Mucosa of rectum (tissue), 2 donors: ENCODE data around the gene ZDHHC9.

Source experiments
- H3K27ac ChIP-seq, 2 donors: one replicate each; pipeline ENCODE4 v1.7.0; 2013; ENCODE audit warnings: inconsistent platforms in 2 of 2, low read depth in 2 of 2, low read length in 2 of 2
- H3K27me3 ChIP-seq, 2 donors: one replicate each; pipeline ENCODE4 v1.7.0; 2013; ENCODE audit warnings: low read length in 2 of 2; ENCODE audit not compliant: control insufficient read depth in 2 of 2, insufficient read depth in 2 of 2
- H3K36me3 ChIP-seq, 2 donors: one replicate each; pipeline ENCODE4 v1.7.0; 2013; ENCODE audit warnings: low read length in 2 of 2; ENCODE audit not compliant: control insufficient read depth in 2 of 2, insufficient read depth in 2 of 2
- H3K4me1 ChIP-seq, 2 donors: one replicate each; pipeline ENCODE4 v1.7.0; 2013; ENCODE audit warnings: low read length in 2 of 2, mild to moderate bottlenecking in 1 of 2; ENCODE audit not compliant: control insufficient read depth in 2 of 2, insufficient read depth in 2 of 2
- H3K4me3 ChIP-seq, 2 donors: one replicate each; pipeline ENCODE4 v1.7.0; 2013; ENCODE audit warnings: low read length in 2 of 2
- H3K9ac ChIP-seq, 2 donors: one replicate each; pipeline ENCODE4 v1.7.0; 2013; ENCODE audit warnings: low read length in 2 of 2, low read depth in 1 of 2, mild to moderate bottlenecking in 1 of 2
- H3K9me3 ChIP-seq, 2 donors: one replicate each; pipeline ENCODE4 v1.7.0; 2013; ENCODE audit warnings: low read length in 2 of 2; ENCODE audit not compliant: control insufficient read depth in 2 of 2
- donor health status: healthy.
- donor health status: Normal muscosa, but diverticular disease.

The ZDHHC9 gene

GRCh38 chrX:129798456-129798855, 45.2 kb downstream of the ZDHHC9 start:
- no peaks in the 10 kb centered on the region for H3K9me3 ChIP-seq
- H3K4me3 ChIP-seq = no peak overlapping the region
- no peak overlapping the region for H3K27ac ChIP-seq
- H3K36me3 ChIP-seq = peaks cover 0 to 4% of the 10 kb centered on the region in 2 donors
- H3K27me3 ChIP-seq = no peaks in the 10 kb centered on the region
- H3K4me1 ChIP-seq = no peaks in the 10 kb centered on the region
- H3K9ac ChIP-seq = no peak overlapping the region

GRCh38 chrX:129797251-129797906, 46.3 kb downstream of the ZDHHC9 start:
- Histone ChIP-seq H3K9ac (no peak overlapping the region), H3K36me3 (peaks cover 0 to 8% of the 10 kb centered on the region in 2 donors), H3K27ac (no peak overlapping the region), H3K27me3 (no peaks in the 10 kb centered on the region), H3K4me1 (no peaks in the 10 kb centered on the region), H3K4me3 (no peak overlapping the region), H3K9me3 (no peaks in the 10 kb centered on the region)

GRCh38 chrX:129795584-129795983, 48.1 kb downstream of the ZDHHC9 start:
- no peak overlapping the region for H3K27ac ChIP-seq
- H3K27me3 ChIP-seq = no peaks in the 10 kb centered on the region
- H3K4me1 ChIP-seq = no peaks in the 10 kb centered on the region
- peaks cover 0 to 8% of the 10 kb centered on the region in 2 donors for H3K36me3 ChIP-seq
- no peak overlapping the region for H3K9ac ChIP-seq
- no peaks in the 10 kb centered on the region for H3K9me3 ChIP-seq
- H3K4me3 ChIP-seq = no peak overlapping the region

GRCh38 chrX:129793604-129794191, 50.0 kb downstream of the ZDHHC9 start:
- peaks cover 0 to 11% of the 10 kb centered on the region in 2 donors for H3K36me3 ChIP-seq
- H3K9ac ChIP-seq = no peak overlapping the region
- H3K9me3 ChIP-seq = no peaks in the 10 kb centered on the region
- no peaks in the 10 kb centered on the region for H3K27me3 ChIP-seq
- no peaks in the 10 kb centered on the region for H3K4me1 ChIP-seq
- no peak overlapping the region for H3K27ac ChIP-seq
- H3K4me3 ChIP-seq = no peak overlapping the region

GRCh38 chrX:129792586-129793291, 50.9 kb downstream of the ZDHHC9 start:
- no peak overlapping the region for H3K27ac ChIP-seq
- H3K4me3 ChIP-seq = no peak overlapping the region
- peaks cover 0 to 11% of the 10 kb centered on the region in 2 donors for H3K36me3 ChIP-seq
- H3K4me1 ChIP-seq = no peaks in the 10 kb centered on the region
- no peak overlapping the region for H3K9ac ChIP-seq
- no peaks in the 10 kb centered on the region for H3K27me3 ChIP-seq
- no peaks in the 10 kb centered on the region for H3K9me3 ChIP-seq

GRCh38 chrX:129791961-129792570, 51.6 kb downstream of the ZDHHC9 start:
- Histone ChIP-seq H3K36me3 (peaks cover 0 to 11% of the 10 kb centered on the region in 2 donors), H3K9me3 (no peaks in the 10 kb centered on the region), H3K4me3 (no peak overlapping the region), H3K27ac (no peak overlapping the region), H3K4me1 (no peaks in the 10 kb centered on the region), H3K27me3 (no peaks in the 10 kb centered on the region), H3K9ac (no peak overlapping the region)

- Histone ChIP-seq H3K27me3 (no peaks in the 10 kb centered on the region), H3K9ac (no peak overlapping the region), H3K36me3 (peaks cover 0 to 11% of the 10 kb centered on the region in 2 donors), H3K4me3 (no peak overlapping the region), H3K9me3 (no peaks in the 10 kb centered on the region), H3K4me1 (no peaks in the 10 kb centered on the region), H3K27ac (no peak overlapping the region)
Observed at GRCh38 chrX:129791336-129791735, 52.4 kb downstream of the ZDHHC9 start.

GRCh38 chrX:129790808-129791207, 52.9 kb downstream of the ZDHHC9 start:
- Histone ChIP-seq H3K9ac (no peak overlapping the region), H3K4me3 (no peak overlapping the region), H3K4me1 (no peaks in the 10 kb centered on the region), H3K36me3 (peaks cover 0 to 11% of the 10 kb centered on the region in 2 donors), H3K27me3 (no peaks in the 10 kb centered on the region), H3K9me3 (no peaks in the 10 kb centered on the region), H3K27ac (no peak overlapping the region)

GRCh38 chrX:129790146-129790545, 53.5 kb downstream of the ZDHHC9 start:
- Histone ChIP-seq H3K27me3 (no peaks in the 10 kb centered on the region), H3K36me3 (peaks cover 0 to 11% of the 10 kb centered on the region in 2 donors)

GRCh38 chrX:129788527-129788926, 55.2 kb downstream of the ZDHHC9 start:
- Histone ChIP-seq H3K27me3 (no peaks in the 10 kb centered on the region), H3K9me3 (no peaks in the 10 kb centered on the region), H3K27ac (no peak overlapping the region), H3K4me1 (no peaks in the 10 kb centered on the region), H3K4me3 (no peak overlapping the region), H3K36me3 (peaks cover 0 to 7% of the 10 kb centered on the region in 2 donors), H3K9ac (no peak overlapping the region)

More at GRCh38 chrX:129790146-129790545, 53.5 kb downstream of the ZDHHC9 start:
- no peaks in the 10 kb centered on the region for H3K4me1 ChIP-seq
- H3K4me3 ChIP-seq = no peak overlapping the region
- no peak overlapping the region for H3K9ac ChIP-seq
- no peaks in the 10 kb centered on the region for H3K9me3 ChIP-seq
- H3K27ac ChIP-seq = no peak overlapping the region
